Endothelial cell of hepatic sinusoid (primary cell): ENCODE data around the gene WDR43.

Source experiments
- in situ Hi-C: cut with HindIII; loops from 2 replicates; pipeline ENCODE4 v1.10.0; 2017; ENCODE audit warnings: low sequenced_read_pairs

The WDR43 gene

GRCh38 chr2:28991021-28991420, 96.6 kb downstream of the WDR43 start:
- in situ Hi-C loops = no loop called here

GRCh38 chr2:28991460-28991859, 97.0 kb downstream of the WDR43 start:
- in situ Hi-C loops = no loop called here

GRCh38 chr2:28993206-28993960, 98.9 kb downstream of the WDR43 start:
- in situ Hi-C loops = no loop called here

GRCh38 chr2:28994074-28994473, 99.6 kb downstream of the WDR43 start:
- in situ Hi-C loops = no loop called here

GRCh38 chr2:28994679-28995078, 100.2 kb downstream of the WDR43 start:
- in situ Hi-C loops = no loop called here

GRCh38 chr2:28995765-28996750, 101.6 kb downstream of the WDR43 start:
- in situ Hi-C loops = no loop called here

GRCh38 chr2:28997237-28997846, 102.9 kb downstream of the WDR43 start:
- in situ Hi-C loops = no loop called here
